Esophagus muscularis mucosa (tissue), 4 donors: ENCODE results near the gene SNAPC4. TPM values are rescaled to one million over a fixed set of nuclear protein-coding genes. Genes with fewer than 3 reads are reported as not detected.

Source experiments
- DNase-seq: peaks from one replicate; pipeline ENCODE4 v3.0.0-alpha.2; 2017; ENCODE audit errors: extremely low spot score
- H3K27ac ChIP-seq, 4 donors: fragments of 200-600 bp; sonication (generic); replicated peaks in 1 of 4; 1 replicate in 3 of 4; 2 replicates in 1 of 4; pipeline ENCODE4 v1.5.1; 2016 to 2019; ENCODE audit warnings: mild to moderate bottlenecking in 1 of 4
- H3K27me3 ChIP-seq, 4 donors: fragments of 200-600 bp; sonication (generic); one replicate each; pipeline versions ENCODE4 v1.5.1 to v1.6.0; 2016 to 2019
- H3K36me3 ChIP-seq, 4 donors: fragments of 200-600 bp; sonication (generic); one replicate each; pipeline ENCODE4 v1.5.1; 2016 to 2019
- H3K4me1 ChIP-seq, 4 donors: fragments of 200-600 bp; sonication (generic); one replicate each; pipeline ENCODE4 v1.5.1; 2016 to 2019
- H3K4me3 ChIP-seq, 4 donors: fragments of 200-600 bp; sonication (generic); 1 replicate in 2 of 4; 2 replicates in 2 of 4; pipeline ENCODE4 v1.5.1; 2016 to 2019; ENCODE audit warnings: mild to moderate bottlenecking in 4 of 4, moderate library complexity in 1 of 4
- H3K9me3 ChIP-seq, 4 donors: fragments of 200-600 bp; sonication (generic); 1 replicate in 3 of 4; 2 replicates in 1 of 4; pipeline ENCODE4 v1.5.1; 2016 to 2019
- EP300 ChIP-seq: sonication (generic); formaldehyde crosslinking; IDR thresholded peaks from one replicate; pipeline ENCODE4 v1.6.1; 2017; ENCODE audit warnings: antibody characterized with exemption
- POLR2A ChIP-seq: fragments of 450-650 bp; IDR thresholded peaks from one replicate; pipeline ENCODE4 v1.6.1; 2017; ENCODE audit warnings: antibody characterized with exemption, moderate library complexity, mild to moderate bottlenecking, low read depth
- POLR2AphosphoS5 ChIP-seq, 2 donors: sonication (generic); formaldehyde crosslinking; IDR thresholded peaks; one replicate each; pipeline ENCODE4 v1.6.1; 2017; ENCODE audit warnings: antibody characterized with exemption in 2 of 2
- WGBS: methylation state at CpG from one replicate; pipeline ENCODE4 v1.1.5; 2018; 5-methylcytosine and 5-hydroxymethylcytosine counted together
- intact Hi-C: fragments of 100-400 bp; cut with DNase I; formaldehyde crosslinking; loops from one replicate; pipeline ENCODE4 v1.15.1; 2023
- total RNA-seq, 4 donors: library from RNA; depleted of rRNA; stranded (reverse); fragments of >200 nt; gene quantifications; one replicate each; pipeline versions ENCODE4 v1.1.0 to v1.2.1, GENCODE V29; 2016
- TF ChIP-seq, protein P1 (sequence below), 3 experiments: fragments of 200-600 bp in 2 of 3; fragments of 450-650 bp in 1 of 3; sonication (generic) in 2 of 3; IDR thresholded peaks; one replicate each; pipeline ENCODE4 v1.5.1; 2017 to 2019; ENCODE audit warnings: antibody characterized with exemption in 3 of 3, mild to moderate bottlenecking in 2 of 3, moderate library complexity in 1 of 3

Gene SNAPC4
- total RNA-seq, 4 donors from 2014 or later: 3.3 to 8.4 (median 4.9) TPM

DNA sequence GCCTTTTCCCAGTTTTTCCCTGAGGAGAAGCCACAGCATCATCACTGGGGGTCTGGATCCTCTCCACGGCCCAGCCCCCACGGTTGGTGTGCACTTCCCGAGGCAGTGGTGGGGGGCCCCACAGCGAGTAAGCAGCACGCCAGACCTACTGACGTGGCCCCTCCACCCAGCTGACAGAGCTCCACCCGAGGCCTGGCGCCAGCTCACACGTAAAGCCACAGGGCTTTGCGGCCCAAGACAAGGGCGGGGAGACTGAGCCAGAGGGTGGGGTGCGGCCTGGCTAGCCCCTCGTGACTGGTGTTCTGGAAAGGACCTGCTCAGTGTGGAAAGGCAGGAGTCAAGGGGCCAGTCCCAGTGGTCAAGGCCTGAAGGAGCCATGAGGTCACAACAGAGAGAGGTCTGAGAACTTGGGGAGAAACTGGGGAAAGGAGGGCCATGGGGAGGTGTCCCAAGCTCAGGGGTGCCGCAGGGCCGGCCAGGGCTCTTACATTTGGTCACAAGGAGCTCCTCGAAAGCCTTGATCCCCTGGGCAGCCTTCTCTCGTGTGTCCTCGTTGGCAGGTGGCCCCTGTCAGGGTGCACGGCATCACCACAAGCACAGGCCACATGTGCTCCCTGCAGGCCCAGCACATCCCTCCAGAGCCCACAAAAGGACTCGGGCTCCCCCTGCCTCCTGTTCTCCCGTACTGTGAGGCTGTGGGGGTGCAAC is 5.5 kb downstream of the SNAPC4 start:
- no peaks in the 10 kb centered on the region for H3K27me3 ChIP-seq
- no peak for DNase-seq
- H3K36me3 ChIP-seq: peaks cover 49 to 89% (median 81%) of the 10 kb centered on the region in 4 donors
- intact Hi-C loops: loop anchor here (5.0 kb wide), 1 partner anchor 57 kb away; no protein-coding TSS in a partner anchor
- WGBS: 92% methylated on average over 9 of the region's 21 CpGs
- no peak overlapping the region for H3K27ac ChIP-seq
- no peaks in the 10 kb centered on the region for H3K9me3 ChIP-seq
- H3K4me1 ChIP-seq: peaks cover 12 to 15% (median 15%) of the 10 kb centered on the region in 4 donors
- no peak overlapping the region for H3K4me3 ChIP-seq
- TF ChIP-seq, protein P1, sequence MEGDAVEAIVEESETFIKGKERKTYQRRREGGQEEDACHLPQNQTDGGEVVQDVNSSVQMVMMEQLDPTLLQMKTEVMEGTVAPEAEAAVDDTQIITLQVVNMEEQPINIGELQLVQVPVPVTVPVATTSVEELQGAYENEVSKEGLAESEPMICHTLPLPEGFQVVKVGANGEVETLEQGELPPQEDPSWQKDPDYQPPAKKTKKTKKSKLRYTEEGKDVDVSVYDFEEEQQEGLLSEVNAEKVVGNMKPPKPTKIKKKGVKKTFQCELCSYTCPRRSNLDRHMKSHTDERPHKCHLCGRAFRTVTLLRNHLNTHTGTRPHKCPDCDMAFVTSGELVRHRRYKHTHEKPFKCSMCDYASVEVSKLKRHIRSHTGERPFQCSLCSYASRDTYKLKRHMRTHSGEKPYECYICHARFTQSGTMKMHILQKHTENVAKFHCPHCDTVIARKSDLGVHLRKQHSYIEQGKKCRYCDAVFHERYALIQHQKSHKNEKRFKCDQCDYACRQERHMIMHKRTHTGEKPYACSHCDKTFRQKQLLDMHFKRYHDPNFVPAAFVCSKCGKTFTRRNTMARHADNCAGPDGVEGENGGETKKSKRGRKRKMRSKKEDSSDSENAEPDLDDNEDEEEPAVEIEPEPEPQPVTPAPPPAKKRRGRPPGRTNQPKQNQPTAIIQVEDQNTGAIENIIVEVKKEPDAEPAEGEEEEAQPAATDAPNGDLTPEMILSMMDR (IDR thresholded peaks at IDR 0.05): no peak
- TF ChIP-seq EP300 (no peak), POLR2AphosphoS5 (IDR thresholded peaks at IDR 0.05) (no peak), POLR2A (no peak)

DNA sequence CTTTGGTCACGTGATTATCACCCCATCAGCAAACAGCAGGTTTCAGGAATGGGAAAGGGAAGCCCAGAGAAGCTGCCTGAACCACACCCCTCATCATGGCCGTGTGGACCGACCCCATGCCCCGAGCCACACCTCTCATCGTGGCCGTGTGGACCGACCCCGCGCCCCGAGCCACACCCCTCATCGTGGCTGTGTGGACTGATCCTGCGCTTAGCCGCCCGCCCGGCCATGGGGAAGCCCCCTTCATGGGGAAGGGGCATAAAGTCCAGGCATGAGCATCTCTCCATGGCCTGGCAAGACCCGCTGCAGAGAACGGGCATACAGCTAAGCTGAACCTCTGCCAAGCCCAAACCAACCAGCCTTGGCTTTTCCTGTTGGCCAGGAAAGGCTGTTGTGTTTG is 6.4 kb downstream of the SNAPC4 start:
- TF ChIP-seq, protein P1 (IDR thresholded peaks at IDR 0.05): no peak
- TF ChIP-seq EP300: no peak
- no peak for TF ChIP-seq POLR2A
- TF ChIP-seq POLR2AphosphoS5 (IDR thresholded peaks at IDR 0.05): no peak
- no peak for DNase-seq
- Histone ChIP-seq H3K36me3 (peaks cover 50 to 98% (median 89%) of the 10 kb centered on the region in 4 donors), H3K27ac (no peak overlapping the region), H3K9me3 (no peaks in the 10 kb centered on the region), H3K4me3 (no peak overlapping the region), H3K4me1 (peaks cover 2 to 6% (median 5%) of the 10 kb centered on the region in 4 donors), H3K27me3 (no peaks in the 10 kb centered on the region)
- 78% methylated on average over 6 of the region's 17 CpGs for WGBS
- intact Hi-C loops: no loop called here

DNA sequence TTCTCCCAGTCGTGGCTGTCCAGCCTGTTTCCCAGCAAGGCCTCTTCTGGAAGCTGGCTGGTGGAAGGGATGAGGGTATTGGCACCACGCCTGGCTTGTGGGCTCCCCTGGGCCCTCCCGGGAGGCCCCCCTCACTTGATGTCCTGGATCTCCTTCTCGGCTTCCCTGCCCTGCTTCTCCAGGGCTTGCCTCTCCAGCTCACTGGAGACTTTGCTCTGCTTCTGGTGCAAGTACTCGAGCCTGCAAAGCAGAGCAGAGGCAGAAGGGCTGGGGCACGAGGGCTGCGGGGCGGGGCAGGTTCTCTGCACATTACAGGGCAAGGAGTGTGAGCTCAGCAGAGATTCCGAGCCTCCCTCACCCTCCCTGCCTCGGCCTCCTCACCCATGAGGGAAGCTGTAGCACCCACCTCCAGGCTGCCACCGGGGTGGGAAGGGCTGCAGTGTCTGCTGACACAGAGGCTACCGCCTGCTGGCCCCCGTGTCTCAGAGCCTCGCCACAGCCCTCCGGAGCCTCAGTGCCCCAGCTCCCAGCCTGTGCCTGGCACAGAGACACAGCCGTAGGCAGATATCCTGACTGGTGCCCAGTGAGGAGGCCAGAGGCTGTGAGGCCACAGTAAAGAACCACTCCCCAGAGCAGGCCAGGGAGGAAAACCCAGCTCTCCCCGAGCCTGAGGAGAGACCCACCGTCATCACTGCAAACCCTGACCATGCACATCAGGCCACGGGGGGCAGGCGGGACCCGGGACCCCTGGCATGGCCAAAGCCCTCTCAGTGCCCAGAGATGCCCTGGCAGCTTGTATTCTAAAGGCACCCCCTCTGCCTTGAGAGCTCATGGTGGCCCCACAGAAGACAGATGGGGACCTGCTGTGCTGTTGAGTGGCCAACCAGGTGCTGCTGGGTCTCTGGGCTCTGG is 7.2 kb downstream of the SNAPC4 start:
- no peaks in the 10 kb centered on the region for H3K9me3 ChIP-seq
- H3K27ac ChIP-seq: no peak overlapping the region
- intact Hi-C loops: no loop called here
- H3K27me3 ChIP-seq: no peaks in the 10 kb centered on the region
- no peaks in the 10 kb centered on the region for H3K4me1 ChIP-seq
- H3K4me3 ChIP-seq: no peak overlapping the region
- 84% methylated on average over 18 of the region's 21 CpGs for WGBS
- no peak for DNase-seq
- peaks cover 55 to 99% (median 91%) of the 10 kb centered on the region in 4 donors for H3K36me3 ChIP-seq
- TF ChIP-seq POLR2AphosphoS5 (IDR thresholded peaks at IDR 0.05) (no peak), POLR2A (no peak), EP300 (no peak)
- TF ChIP-seq, protein P1 (IDR thresholded peaks at IDR 0.05): no peak

DNA sequence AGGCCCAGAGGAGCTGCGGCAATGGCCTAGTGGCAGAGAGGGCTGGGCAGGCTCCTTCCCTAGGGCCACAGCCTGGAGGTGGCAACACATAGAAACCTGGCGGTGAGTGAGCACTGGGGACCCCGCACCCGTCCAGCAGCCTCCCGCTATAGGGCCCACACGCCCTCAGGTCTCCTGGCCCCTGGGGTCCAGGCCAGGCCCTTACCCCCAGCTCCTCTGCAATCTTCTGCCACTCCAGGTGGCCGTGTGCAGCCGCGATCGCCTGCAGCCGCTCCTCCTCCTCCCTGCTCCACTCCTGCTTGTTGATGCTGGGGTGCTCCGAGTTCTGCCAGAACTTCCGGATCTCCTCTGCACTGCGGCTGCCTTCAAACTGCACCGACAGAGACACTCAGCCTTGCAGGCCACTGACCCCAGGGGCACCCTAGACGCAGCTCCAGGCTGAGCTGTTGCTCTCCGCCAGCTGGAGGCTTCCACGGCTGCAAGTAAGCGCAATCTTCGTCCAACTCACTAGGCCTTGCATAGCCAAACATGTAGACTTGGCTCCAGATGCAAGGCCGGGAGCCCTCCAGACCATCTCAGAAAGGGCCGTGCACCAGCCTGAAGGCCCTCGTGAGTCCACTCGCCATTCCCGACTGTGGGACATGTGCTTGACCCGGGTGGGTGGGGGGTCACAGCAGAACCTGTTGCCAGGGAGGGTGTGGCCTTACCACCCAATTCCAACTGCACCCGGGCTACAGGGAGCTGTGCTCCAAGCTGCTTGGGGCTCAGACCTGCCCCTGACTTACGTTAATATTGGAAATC is 8.0 kb downstream of the SNAPC4 start:
- Histone ChIP-seq H3K4me1 (no peaks in the 10 kb centered on the region), H3K27ac (no peak overlapping the region), H3K27me3 (no peaks in the 10 kb centered on the region), H3K36me3 (peaks cover 60 to 99% (median 91%) of the 10 kb centered on the region in 4 donors), H3K4me3 (no peak overlapping the region), H3K9me3 (no peaks in the 10 kb centered on the region)
- intact Hi-C loops: no loop called here
- WGBS: 90% methylated on average over 17 of the region's 28 CpGs
- no peak for DNase-seq
- TF ChIP-seq EP300: no peak
- TF ChIP-seq POLR2A: no peak
- TF ChIP-seq POLR2AphosphoS5 (IDR thresholded peaks at IDR 0.05): no peak
